HepG2 (cell line): ENCODE data around the gene GNA14.

Source experiments
- CEBPB ChIP-seq: IDR thresholded peaks from 2 replicates; pipeline ENCODE4 v1.6.1; 2011; ENCODE audit warnings: low read depth, low read length, improper control_type of control experiment, borderline replicate concordance
- DPF2 ChIP-seq: sonication (generic); formaldehyde crosslinking; IDR thresholded peaks from 2 replicates; pipeline ENCODE4 v1.4.0; 2020; ENCODE audit warnings: mild to moderate bottlenecking, low read depth, missing genetic modification reagents, borderline replicate concordance
- RARG ChIP-seq: sonication (generic); formaldehyde crosslinking; IDR thresholded peaks from 2 replicates; pipeline ENCODE4 v1.4.0; 2020; ENCODE audit warnings: low read depth, mild to moderate bottlenecking, missing genetic modification reagents
- ZFAT ChIP-seq: sonication (generic); formaldehyde crosslinking; conservative IDR thresholded peaks from 2 replicates; pipeline ENCODE4 v1.8.1; 2023; ENCODE audit warnings: missing genetic modification reagents, inconsistent platforms
- ZNF564 ChIP-seq: sonication (generic); formaldehyde crosslinking; IDR thresholded peaks from 2 replicates; pipeline ENCODE4 v1.8.1; 2023; ENCODE audit warnings: mild to moderate bottlenecking, missing genetic modification reagents
- ZNF589 ChIP-seq: sonication (generic); formaldehyde crosslinking; conservative IDR thresholded peaks from 2 replicates; pipeline ENCODE4 v1.8.0; 2022; ENCODE audit warnings: mild to moderate bottlenecking, moderate library complexity, missing genetic modification reagents
- ZNF737 ChIP-seq: sonication (generic); formaldehyde crosslinking; IDR thresholded peaks from 2 replicates; pipeline ENCODE4 v1.5.0; 2020; ENCODE audit warnings: missing genetic modification reagents, mild to moderate bottlenecking, borderline replicate concordance
- TF ChIP-seq, protein P1 (sequence below): IDR thresholded peaks from 2 replicates; pipeline ENCODE4 v1.6.1; 2016; ENCODE audit warnings: missing genetic modification reagents, missing compliant biosample characterization
- TF ChIP-seq, protein P2 (sequence below): sonication (generic); formaldehyde crosslinking; IDR thresholded peaks from 2 replicates; pipeline ENCODE4 v1.8.1; 2023; ENCODE audit warnings: mild to moderate bottlenecking, missing genetic modification reagents, borderline replicate concordance
- TF ChIP-seq, protein P3 (sequence below): sonication (generic); formaldehyde crosslinking; IDR thresholded peaks from 2 replicates; pipeline ENCODE4 v1.5.0; 2020; ENCODE audit warnings: mild to moderate bottlenecking, missing genetic modification reagents, moderate library complexity
- TF ChIP-seq, protein P4 (sequence below): IDR thresholded peaks from 2 replicates; pipeline ENCODE4 v1.6.1; 2016; ENCODE audit warnings: mild to moderate bottlenecking, missing biosample characterization, missing genetic modification reagents

DNA sequence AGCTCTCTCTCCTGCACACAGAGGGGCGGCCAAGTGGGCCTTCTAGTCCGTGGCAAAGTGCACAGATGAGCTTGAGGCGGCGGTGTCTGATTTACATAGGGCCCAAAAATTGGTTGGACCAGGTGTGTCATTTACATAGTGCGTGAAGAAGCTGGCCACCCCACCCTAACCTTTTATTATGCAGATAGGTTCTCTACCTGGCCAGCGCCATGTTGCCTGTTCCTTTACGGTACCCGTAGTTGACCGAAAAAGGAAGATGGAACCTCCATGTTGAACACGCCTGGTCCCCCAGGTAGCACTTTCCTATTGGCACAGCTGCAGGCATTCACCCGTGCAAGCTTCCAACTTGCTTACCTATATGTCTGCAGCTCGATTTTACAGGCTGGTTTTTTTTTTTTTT lies 61.5 kb downstream of the GNA14 start:
- TF ChIP-seq, protein P1, sequence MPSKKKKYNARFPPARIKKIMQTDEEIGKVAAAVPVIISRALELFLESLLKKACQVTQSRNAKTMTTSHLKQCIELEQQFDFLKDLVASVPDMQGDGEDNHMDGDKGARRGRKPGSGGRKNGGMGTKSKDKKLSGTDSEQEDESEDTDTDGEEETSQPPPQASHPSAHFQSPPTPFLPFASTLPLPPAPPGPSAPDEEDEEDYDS (CRISPR knock-in tag): no peak
- TF ChIP-seq ZNF589 (CRISPR knock-in tag): no peak
- no peak for TF ChIP-seq DPF2 (CRISPR knock-in tag)
- no peak for TF ChIP-seq RARG
- TF ChIP-seq CEBPB: no peak
- TF ChIP-seq ZNF564 (CRISPR knock-in tag): no peak
- TF ChIP-seq, protein P2, sequence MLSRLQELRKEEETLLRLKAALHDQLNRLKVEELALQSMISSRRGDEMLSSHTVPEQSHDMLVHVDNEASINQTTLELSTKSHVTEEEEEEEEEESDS (CRISPR knock-in tag): no peak
- TF ChIP-seq, protein P3, sequence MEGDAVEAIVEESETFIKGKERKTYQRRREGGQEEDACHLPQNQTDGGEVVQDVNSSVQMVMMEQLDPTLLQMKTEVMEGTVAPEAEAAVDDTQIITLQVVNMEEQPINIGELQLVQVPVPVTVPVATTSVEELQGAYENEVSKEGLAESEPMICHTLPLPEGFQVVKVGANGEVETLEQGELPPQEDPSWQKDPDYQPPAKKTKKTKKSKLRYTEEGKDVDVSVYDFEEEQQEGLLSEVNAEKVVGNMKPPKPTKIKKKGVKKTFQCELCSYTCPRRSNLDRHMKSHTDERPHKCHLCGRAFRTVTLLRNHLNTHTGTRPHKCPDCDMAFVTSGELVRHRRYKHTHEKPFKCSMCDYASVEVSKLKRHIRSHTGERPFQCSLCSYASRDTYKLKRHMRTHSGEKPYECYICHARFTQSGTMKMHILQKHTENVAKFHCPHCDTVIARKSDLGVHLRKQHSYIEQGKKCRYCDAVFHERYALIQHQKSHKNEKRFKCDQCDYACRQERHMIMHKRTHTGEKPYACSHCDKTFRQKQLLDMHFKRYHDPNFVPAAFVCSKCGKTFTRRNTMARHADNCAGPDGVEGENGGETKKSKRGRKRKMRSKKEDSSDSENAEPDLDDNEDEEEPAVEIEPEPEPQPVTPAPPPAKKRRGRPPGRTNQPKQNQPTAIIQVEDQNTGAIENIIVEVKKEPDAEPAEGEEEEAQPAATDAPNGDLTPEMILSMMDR (CRISPR knock-in tag): no peak
- no peak for TF ChIP-seq ZFAT
- TF ChIP-seq ZNF737: no peak
- TF ChIP-seq, protein P4, sequence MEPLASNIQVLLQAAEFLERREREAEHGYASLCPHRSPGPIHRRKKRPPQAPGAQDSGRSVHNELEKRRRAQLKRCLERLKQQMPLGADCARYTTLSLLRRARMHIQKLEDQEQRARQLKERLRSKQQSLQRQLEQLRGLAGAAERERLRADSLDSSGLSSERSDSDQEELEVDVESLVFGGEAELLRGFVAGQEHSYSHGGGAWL (CRISPR knock-in tag): no peak
